GM18873 (cell line): Measurements from ENCODE around the gene LRRC55.

ENCODE experiments used
- ATAC-seq: cut with Tn5 transposase; IDR thresholded peaks from one replicate; pipeline ENCODE4 v1.9.1; 2021; ENCODE audit warnings: mild to moderate bottlenecking, moderate library complexity, moderate number of reproducible peaks; ENCODE audit not compliant: unreplicated experiment, low FRiP score

LRRC55 gene, protein sequence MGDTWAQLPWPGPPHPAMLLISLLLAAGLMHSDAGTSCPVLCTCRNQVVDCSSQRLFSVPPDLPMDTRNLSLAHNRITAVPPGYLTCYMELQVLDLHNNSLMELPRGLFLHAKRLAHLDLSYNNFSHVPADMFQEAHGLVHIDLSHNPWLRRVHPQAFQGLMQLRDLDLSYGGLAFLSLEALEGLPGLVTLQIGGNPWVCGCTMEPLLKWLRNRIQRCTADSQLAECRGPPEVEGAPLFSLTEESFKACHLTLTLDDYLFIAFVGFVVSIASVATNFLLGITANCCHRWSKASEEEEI

DNA sequence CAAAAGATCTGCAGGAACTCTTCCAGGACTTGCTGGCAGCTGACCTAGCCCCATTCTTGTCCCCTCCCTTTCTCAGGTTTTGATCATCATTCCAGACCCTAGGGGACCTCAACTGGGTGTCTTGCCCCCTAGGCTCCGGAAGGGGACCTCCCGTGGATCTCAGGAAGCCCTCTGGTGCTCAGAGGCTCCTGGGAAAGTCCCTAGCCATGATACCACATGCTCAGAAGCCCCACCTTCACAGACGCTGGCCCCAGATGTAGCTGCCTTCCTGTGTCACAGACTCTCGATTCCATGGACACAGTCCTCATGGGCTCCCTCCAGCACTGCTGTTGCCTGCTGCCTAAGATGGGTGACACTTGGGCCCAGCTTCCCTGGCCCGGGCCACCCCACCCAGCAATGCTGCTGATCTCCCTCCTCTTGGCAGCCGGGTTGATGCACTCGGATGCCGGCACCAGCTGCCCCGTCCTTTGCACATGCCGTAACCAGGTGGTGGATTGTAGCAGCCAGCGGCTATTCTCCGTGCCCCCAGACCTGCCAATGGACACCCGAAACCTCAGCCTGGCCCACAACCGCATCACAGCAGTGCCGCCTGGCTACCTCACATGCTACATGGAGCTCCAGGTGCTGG lies at the start of gene LRRC55:
Gene LRRC55 (plus strand): TSS at position 276 of the 628 bp plus-strand sequence. CDS start 70 bp downstream, at position 346.
- ATAC-seq: no peak

GRCh38 chr11:57133366-57134038 lies 48.3 kb upstream of the LRRC55 start:
- ATAC-seq: no peak

DNA sequence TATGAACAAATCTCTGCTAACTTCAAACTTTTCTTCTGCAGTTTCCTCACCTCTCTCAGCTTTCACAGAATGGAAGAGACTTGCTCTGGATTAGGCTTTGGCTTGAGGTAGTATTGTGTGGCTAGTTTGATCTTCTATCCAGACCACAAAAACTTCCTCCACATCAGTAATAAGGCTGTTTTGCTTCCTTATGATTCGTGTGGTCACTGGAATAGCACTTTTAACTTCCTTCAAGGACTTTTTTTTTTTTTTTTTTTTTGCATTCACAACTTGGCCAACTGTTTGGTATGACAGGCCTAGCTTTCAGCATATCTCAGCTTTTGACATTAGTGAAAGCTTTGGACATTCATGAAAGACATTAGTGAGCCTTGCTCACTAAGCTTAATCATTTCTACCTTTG lies 47.5 kb upstream of the LRRC55 start:
- ATAC-seq: no peak

GRCh38 chr11:57135020-57135751 lies 46.6 kb upstream of the LRRC55 start:
- ATAC-seq: no peak

GRCh38 chr11:57140568-57140967 lies 41.2 kb upstream of the LRRC55 start:
- ATAC-seq: no peak

- ATAC-seq: no peak
These were observed 38.3 kb upstream of the LRRC55 start for GRCh38 chr11:57143459-57143858.

DNA sequence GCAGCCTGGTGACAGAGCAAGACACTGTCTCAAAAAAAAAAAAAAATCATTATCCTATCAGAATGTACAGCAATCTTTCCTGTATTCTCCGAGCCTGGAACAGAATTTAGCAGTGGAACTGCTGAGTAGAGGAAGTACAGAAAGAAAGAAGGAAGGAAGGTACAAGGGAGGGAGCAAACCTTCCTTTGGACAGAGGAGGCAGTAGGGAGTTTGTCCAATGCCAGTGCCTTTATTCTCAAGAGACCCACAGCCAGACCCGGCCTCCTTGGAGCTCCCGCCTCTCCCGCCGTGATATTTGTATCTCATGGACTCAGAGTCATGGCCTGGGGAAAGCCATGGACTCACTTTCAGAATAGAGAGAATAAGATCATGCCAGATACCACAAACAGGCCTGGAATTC lies 37.7 kb upstream of the LRRC55 start:
- no peak for ATAC-seq

DNA sequence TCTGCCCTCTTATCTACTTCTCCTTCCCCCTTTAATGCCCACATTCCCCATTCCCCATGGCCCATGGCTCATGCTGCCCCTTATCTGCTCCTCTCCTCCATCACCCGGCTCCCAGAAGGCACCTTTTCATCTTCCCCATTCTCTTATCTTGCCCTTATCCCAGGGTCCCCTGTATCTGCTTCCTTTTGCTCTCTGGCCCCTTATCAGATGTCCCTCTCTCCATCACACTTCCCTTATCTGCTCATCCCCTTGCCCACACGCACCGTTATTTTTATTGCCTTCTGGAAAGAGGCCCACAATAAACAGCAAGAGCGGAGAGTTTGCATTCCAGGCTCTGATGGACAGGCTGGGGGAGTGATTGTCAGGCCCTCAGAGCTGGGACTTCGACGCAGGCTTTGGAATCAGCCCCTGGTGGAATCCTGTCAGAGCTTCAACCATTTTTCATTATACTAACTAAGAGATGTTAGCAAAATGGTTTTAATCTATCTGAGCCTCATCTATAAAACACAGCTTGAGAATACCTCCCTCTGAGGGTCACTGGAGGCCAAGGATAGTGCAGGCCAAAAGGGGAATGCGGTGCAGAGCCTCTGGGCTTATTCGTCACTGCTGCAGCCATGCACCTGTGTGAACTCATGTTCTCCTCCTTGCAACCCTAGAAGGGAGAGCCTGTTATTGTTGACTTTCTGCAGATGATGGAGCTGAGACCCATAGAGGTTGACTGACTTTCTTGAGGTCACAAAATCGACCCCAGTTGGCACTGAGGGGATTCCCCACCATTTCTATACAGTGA lies 37.0 kb upstream of the LRRC55 start:
- ATAC-seq: no peak

DNA sequence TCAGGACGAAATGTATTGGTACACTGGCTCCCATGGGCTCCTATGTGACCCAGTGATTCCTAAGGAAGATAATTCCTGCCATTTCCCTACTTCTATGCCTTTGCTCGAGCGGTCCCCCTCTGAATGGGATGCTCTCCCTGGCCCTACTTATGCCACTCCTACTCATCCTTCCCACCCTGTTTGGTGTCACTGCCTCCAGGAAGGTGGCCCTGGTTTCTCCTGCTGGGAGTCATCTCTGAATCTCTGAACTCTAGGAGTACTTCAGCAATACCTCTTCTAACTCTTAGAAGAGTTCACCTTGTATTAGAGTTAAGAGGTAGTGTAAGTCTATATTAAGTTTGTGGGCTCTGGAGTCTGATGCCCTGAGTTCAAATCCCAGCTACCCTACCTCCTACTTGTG lies 35.5 kb upstream of the LRRC55 start:
- ATAC-seq: no peak

GRCh38 chr11:57148621-57149020 lies 33.1 kb upstream of the LRRC55 start:
- no peak for ATAC-seq

DNA sequence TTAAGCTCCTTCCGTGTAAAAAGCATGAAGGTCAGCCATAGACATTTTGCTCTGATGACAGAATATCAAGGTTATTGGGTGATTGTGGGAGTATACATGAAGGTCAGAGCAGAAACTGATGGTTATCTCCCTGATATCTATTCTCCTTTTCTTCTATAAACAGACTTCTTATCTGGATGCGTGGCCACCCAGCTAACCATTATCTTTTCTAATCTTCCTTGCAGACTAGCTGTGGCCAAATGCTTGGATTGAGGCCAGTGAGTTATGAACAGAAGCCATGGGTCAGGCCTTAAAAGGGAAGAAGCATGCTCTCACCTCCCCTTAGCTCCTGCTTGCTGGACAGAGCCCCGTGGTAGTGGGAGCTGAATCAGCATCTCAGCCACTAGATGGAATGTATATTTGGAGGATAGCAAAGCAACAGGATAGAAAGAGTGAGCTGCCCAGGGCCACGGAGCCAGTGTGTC lies 31.3 kb upstream of the LRRC55 start:
- no peak for ATAC-seq

DNA sequence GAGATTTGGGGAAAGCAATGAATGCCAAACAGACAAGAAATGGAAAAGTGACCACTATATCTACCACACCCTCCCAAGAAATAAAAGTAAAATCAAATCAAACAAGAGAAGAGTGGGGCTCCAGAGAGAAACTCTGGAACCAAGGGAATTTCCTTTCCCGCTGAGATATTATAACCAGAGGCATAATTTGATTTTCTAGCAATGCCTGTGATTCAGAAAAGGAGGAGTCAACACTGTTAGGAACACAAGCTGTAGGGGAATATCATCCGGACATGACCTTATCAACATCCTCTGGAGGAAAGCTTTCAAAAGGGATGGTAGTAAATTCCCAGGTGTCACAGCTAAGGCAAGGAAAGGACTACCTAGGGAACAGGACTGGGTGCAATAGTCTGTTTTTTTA lies 29.6 kb upstream of the LRRC55 start:
- ATAC-seq: no peak

GRCh38 chr11:57153448-57153847 lies 28.3 kb upstream of the LRRC55 start:
- no peak for ATAC-seq

- no peak for ATAC-seq
These were observed 27.0 kb upstream of the LRRC55 start for GRCh38 chr11:57154739-57155138.

DNA sequence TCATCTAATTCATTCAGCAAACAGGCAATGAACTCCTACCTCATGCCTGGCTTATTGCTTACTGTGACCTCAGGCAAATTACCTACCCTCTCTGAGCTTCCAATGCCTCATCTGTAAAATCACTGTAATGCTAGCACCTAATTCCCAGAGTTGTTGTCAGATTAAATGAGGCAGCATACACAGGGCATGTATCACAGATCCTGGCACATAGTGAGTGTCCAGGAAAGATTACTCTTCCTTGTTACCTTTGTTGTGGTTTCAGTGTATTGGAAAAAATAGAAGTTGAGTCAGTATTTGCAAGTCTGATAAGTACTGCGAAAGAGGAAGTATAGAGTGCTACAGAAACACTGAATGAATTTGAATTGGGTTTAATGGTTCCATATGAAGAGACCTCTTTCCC lies 26.4 kb upstream of the LRRC55 start:
- ATAC-seq: no peak

DNA sequence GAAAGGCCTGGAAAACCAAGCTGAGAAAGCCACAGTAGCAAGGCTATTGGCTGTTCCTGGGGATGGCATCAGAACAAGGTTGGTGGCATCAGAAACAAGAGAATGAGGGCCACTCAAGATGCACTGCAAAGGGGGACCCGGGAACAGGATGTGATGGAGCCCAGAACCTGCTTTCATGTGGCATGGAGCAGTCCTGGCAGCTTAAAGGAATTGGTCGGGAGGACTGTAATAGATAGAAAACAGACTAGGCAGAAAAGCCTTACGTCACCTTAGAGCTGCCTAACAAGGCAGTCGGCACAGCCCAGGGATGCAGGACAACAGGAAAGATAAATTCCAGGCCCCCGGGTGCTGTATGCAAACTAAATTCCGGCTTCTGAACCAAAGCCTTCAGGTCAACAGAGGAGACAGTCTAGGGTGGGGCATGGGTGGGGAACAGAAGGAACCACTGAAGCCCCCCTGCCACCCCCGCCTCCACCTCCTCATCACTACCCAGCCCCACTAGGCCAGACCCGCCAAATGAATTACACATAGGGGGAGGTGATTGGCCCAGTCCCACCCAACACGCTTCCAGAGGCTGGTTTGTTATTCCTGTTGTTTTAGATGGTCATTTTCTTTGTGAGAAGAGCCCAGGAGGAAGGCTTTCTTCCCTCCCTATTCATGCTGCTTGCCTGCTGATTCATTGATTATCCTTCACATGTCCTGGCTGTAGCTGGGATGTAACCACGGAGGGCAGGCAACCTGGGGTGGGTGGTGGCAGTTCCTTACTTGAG lies 25.7 kb upstream of the LRRC55 start:
- ATAC-seq: no peak

DNA sequence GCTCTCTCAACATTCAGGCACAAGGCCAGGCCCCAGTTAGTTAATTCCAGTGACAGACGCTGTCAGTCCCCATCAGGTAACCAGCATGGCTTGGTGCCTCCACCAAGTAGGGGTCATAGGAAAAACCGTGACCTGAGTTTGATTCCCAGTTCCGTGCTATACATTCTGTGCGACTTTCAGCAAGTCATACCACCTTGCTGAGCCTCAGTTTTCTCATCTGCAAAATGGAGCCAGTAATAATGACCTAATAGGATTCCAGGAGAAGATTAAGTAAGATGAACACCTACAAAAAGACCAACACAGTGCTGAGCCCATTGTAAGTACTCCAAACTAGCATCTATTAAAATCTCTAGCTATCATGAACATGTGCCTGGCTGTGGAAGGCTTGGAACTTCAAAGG lies 24.8 kb upstream of the LRRC55 start:
- no peak for ATAC-seq

DNA sequence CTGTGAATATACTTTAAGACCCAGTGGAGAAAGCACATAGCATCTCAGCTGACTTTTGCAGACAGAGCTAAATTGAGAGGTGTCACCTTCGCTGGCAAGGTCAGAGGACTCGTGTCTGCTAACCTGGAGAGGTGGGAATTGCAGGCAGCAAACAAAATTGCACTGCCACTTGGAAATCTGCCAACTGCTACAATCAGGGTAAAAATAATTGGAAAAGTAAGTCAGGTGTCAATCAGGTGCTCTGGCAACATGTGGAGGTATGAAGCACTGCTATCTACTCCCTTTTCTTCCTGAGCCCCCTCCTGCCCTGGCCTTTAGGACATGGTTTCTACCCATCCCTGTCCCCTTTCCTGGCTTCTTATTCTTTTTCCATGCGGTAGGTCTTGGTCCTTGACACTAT lies 24.1 kb upstream of the LRRC55 start:
- ATAC-seq: no peak

- ATAC-seq: no peak
These were observed 23.6 kb upstream of the LRRC55 start for GRCh38 chr11:57158180-57158579.
